Measurements from ENCODE around the gene KHDC4. TPM values are rescaled to one million over a fixed set of nuclear protein-coding genes. Genes with fewer than 3 reads are reported as not detected.

KHDC4 gene
- total and polyA plus RNA-seq, 2 experiments from 2014 or later, result 47.1 to 57.7 TPM

- peak; percentile 11 for ATAC-seq
- Mint-ChIP-seq H3K4me3 (peak overlapping the region; percentile 84), H3K4me1 (peaks cover 78% of the 10 kb centered on the region), H3K27me3 (ENCODE audit: insufficient read depth, low read depth, poor library complexity) (peaks cover 31% of the 10 kb centered on the region), H3K9me3 (no peaks in the 10 kb centered on the region), H3K27ac (peak overlapping the region; percentile 87), H3K36me3 (ENCODE audit: low read depth) (peaks cover 8% of the 10 kb centered on the region)
- peaks cover 72% of the 10 kb centered on the region for H3K4me1 ChIP-seq (ENCODE audit: insufficient read depth)
- DNase-seq (ENCODE audit: low spot score), result no peak
- H3K27ac ChIP-seq (ENCODE audit: low read depth), result peak overlapping the region; percentile 90
- peak overlapping the region; percentile 96 for H3K4me3 ChIP-seq
- no peaks in the 10 kb centered on the region for H3K36me3 ChIP-seq (ENCODE audit: insufficient read depth)
- TF ChIP-seq EZH2 (IDR thresholded peaks at IDR 0.05; ENCODE audit: low read depth, unreplicated experiment) (no peak), POLR2AphosphoS5 (IDR thresholded peaks at IDR 0.05; ENCODE audit: low read depth) (no peak), EZH2phosphoT487 (IDR thresholded peaks at IDR 0.05; ENCODE audit: unreplicated experiment) (no peak), JUNB (IDR thresholded peaks at IDR 0.05; ENCODE audit: unreplicated experiment) (no peak), ZNF331 (CRISPR knock-in tag; IDR thresholded peaks at IDR 0.05; ENCODE audit: low read depth) (no peak), ZNF114 (CRISPR knock-in tag; IDR thresholded peaks at IDR 0.05) (no peak), STAT1 (IDR thresholded peaks at IDR 0.05; ENCODE audit: unreplicated experiment) (no peak)
- TF ChIP-seq, protein P1, sequence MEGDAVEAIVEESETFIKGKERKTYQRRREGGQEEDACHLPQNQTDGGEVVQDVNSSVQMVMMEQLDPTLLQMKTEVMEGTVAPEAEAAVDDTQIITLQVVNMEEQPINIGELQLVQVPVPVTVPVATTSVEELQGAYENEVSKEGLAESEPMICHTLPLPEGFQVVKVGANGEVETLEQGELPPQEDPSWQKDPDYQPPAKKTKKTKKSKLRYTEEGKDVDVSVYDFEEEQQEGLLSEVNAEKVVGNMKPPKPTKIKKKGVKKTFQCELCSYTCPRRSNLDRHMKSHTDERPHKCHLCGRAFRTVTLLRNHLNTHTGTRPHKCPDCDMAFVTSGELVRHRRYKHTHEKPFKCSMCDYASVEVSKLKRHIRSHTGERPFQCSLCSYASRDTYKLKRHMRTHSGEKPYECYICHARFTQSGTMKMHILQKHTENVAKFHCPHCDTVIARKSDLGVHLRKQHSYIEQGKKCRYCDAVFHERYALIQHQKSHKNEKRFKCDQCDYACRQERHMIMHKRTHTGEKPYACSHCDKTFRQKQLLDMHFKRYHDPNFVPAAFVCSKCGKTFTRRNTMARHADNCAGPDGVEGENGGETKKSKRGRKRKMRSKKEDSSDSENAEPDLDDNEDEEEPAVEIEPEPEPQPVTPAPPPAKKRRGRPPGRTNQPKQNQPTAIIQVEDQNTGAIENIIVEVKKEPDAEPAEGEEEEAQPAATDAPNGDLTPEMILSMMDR (conservative IDR thresholded peaks at IDR 0.05; ENCODE audit: low read depth in 2 of 2), result no peak
- H3F3A ChIP-seq (replicated peaks; ENCODE audit: low read depth), result peaks cover 19% of the 10 kb centered on the region
- 0 out of 2 replicates have a peak overlapping the region, but pooled peaks have one; percentile 16 for H2AFZ ChIP-seq
- peaks cover 25% of the 10 kb centered on the region for H4K20me1 ChIP-seq (replicated peaks; ENCODE audit: insufficient read depth)
- peak overlapping the region; percentile 82 for H3K4me2 ChIP-seq
- peaks cover 38% of the 10 kb centered on the region for H3K79me2 ChIP-seq (replicated peaks; ENCODE audit: insufficient read depth)
- H3K27me3 ChIP-seq (ENCODE audit: insufficient read depth), result no peaks in the 10 kb centered on the region
- no peaks in the 10 kb centered on the region for H3K9me2 ChIP-seq (ENCODE audit: insufficient read depth)
Observed at GRCh38 chr1:155978973-155979429, 44.8 kb upstream of the KHDC4 start.

GRCh38 chr1:155978325-155978972 lies 44.2 kb upstream of the KHDC4 start, which contains the start of gene ARHGEF2:
ARHGEF2 (minus strand) TSS chr1:155978547; CDS start chr1:155978427, 120 bp downstream.
- H3F3A ChIP-seq (replicated peaks; ENCODE audit: low read depth), result peaks cover 19% of the 10 kb centered on the region
- Mint-ChIP-seq H3K36me3 (ENCODE audit: low read depth) (peaks cover 8% of the 10 kb centered on the region), H3K27ac (peak within 1 kb of the TSS; percentile 95), H3K4me1 (peaks cover 75% of the 10 kb centered on the region), H3K4me3 (peak within 1 kb of the TSS; percentile 84), H3K9me3 (no peaks in the 10 kb centered on the region), H3K27me3 (ENCODE audit: insufficient read depth, low read depth, poor library complexity) (peaks cover 31% of the 10 kb centered on the region)
- H3K27ac ChIP-seq (ENCODE audit: low read depth), result peak within 1 kb of the TSS; percentile 90
- no peaks in the 10 kb centered on the region for H3K9me2 ChIP-seq (ENCODE audit: insufficient read depth)
- no peaks in the 10 kb centered on the region for H3K36me3 ChIP-seq (ENCODE audit: insufficient read depth)
- peaks cover 67% of the 10 kb centered on the region for H3K4me1 ChIP-seq (ENCODE audit: insufficient read depth)
- DNase-seq (ENCODE audit: low spot score) (peak; percentile 97), ATAC-seq (peak; percentile 71)
- H3K4me2 ChIP-seq, result peak within 1 kb of the TSS; percentile 82
- H2AFZ ChIP-seq, result 0 out of 2 replicates have a peak within 1 kb of the TSS, but pooled peaks have one; percentile 16
- peaks cover 30% of the 10 kb centered on the region for H4K20me1 ChIP-seq (replicated peaks; ENCODE audit: insufficient read depth)
- H3K4me3 ChIP-seq, result peak within 1 kb of the TSS; percentile 96
- peaks cover 43% of the 10 kb centered on the region for H3K79me2 ChIP-seq (replicated peaks; ENCODE audit: insufficient read depth)
- no peaks in the 10 kb centered on the region for H3K27me3 ChIP-seq (ENCODE audit: insufficient read depth)
- TF ChIP-seq, protein P2, sequence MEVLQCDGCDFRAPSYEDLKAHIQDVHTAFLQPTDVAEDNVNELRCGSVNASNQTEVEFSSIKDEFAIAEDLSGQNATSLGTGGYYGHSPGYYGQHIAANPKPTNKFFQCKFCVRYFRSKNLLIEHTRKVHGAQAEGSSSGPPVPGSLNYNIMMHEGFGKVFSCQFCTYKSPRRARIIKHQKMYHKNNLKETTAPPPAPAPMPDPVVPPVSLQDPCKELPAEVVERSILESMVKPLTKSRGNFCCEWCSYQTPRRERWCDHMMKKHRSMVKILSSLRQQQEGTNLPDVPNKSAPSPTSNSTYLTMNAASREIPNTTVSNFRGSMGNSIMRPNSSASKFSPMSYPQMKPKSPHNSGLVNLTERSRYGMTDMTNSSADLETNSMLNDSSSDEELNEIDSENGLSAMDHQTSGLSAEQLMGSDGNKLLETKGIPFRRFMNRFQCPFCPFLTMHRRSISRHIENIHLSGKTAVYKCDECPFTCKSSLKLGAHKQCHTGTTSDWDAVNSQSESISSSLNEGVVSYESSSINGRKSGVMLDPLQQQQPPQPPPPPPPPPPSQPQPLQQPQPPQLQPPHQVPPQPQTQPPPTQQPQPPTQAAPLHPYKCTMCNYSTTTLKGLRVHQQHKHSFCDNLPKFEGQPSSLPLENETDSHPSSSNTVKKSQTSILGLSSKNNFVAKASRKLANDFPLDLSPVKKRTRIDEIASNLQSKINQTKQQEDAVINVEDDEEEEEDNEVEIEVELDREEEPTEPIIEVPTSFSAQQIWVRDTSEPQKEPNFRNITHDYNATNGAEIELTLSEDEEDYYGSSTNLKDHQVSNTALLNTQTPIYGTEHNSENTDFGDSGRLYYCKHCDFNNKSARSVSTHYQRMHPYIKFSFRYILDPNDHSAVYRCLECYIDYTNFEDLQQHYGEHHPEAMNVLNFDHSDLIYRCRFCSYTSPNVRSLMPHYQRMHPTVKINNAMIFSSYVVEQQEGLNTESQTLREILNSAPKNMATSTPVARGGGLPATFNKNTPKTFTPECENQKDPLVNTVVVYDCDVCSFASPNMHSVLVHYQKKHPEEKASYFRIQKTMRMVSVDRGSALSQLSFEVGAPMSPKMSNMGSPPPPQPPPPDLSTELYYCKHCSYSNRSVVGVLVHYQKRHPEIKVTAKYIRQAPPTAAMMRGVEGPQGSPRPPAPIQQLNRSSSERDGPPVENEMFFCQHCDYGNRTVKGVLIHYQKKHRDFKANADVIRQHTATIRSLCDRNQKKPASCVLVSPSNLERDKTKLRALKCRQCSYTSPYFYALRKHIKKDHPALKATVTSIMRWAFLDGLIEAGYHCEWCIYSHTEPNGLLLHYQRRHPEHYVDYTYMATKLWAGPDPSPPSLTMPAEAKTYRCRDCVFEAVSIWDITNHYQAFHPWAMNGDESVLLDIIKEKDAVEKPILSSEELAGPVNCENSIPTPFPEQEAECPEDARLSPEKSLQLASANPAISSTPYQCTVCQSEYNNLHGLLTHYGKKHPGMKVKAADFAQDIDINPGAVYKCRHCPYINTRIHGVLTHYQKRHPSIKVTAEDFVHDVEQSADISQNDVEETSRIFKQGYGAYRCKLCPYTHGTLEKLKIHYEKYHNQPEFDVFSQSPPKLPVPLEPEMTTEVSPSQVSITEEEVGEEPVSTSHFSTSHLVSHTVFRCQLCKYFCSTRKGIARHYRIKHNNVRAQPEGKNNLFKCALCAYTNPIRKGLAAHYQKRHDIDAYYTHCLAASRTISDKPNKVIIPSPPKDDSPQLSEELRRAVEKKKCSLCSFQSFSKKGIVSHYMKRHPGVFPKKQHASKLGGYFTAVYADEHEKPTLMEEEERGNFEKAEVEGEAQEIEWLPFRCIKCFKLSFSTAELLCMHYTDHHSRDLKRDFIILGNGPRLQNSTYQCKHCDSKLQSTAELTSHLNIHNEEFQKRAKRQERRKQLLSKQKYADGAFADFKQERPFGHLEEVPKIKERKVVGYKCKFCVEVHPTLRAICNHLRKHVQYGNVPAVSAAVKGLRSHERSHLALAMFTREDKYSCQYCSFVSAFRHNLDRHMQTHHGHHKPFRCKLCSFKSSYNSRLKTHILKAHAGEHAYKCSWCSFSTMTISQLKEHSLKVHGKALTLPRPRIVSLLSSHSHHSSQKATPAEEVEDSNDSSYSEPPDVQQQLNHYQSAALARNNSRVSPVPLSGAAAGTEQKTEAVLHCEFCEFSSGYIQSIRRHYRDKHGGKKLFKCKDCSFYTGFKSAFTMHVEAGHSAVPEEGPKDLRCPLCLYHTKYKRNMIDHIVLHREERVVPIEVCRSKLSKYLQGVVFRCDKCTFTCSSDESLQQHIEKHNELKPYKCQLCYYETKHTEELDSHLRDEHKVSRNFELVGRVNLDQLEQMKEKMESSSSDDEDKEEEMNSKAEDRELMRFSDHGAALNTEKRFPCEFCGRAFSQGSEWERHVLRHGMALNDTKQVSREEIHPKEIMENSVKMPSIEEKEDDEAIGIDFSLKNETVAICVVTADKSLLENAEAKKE (CRISPR knock-in tag; IDR thresholded peaks at IDR 0.05), result no peak
- TF ChIP-seq JUNB (IDR thresholded peaks at IDR 0.05; ENCODE audit: unreplicated experiment) (no peak), ZNF331 (CRISPR knock-in tag; IDR thresholded peaks at IDR 0.05; ENCODE audit: low read depth) (0 out of 2 replicates have a peak, but pooled peaks have one; percentile 34)
- TF ChIP-seq, protein P3, sequence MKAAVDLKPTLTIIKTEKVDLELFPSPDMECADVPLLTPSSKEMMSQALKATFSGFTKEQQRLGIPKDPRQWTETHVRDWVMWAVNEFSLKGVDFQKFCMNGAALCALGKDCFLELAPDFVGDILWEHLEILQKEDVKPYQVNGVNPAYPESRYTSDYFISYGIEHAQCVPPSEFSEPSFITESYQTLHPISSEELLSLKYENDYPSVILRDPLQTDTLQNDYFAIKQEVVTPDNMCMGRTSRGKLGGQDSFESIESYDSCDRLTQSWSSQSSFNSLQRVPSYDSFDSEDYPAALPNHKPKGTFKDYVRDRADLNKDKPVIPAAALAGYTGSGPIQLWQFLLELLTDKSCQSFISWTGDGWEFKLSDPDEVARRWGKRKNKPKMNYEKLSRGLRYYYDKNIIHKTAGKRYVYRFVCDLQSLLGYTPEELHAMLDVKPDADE (IDR thresholded peaks at IDR 0.05), result no peak

All from GM23338 (cell line).